ENCODE measurements around the gene BRD7.

DNA sequence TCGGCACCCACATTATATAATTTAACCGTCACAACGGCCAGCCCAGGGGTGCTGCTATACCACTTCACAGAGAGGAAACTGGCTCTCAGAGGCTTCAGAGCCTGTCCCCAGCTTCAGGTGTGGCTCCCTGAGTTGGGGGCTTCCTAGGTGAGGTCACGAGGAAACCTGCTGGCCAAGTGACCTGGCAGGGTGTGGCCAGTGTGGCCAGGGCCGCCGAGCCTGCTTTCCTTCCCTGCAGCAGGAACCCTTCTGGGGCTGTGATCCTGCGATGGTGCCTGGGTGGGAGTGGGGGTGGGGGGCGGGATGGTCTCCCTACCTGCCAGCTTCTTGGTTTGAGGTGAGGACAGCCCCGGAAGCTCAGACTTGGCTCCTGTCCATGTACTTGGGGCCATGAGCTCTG lies 62.5 kb downstream of the BRD7 start:
- TF ChIP-seq CTCF (IDR thresholded peaks at IDR 0.05) (no peak), POLR2A (IDR thresholded peaks at IDR 0.05) (no peak)

Measured in right lobe of liver (tissue), 4 donors.